Measurements from ENCODE around the gene DOCK10. TPM values are rescaled to one million over a fixed set of nuclear protein-coding genes. Genes with fewer than 3 reads are reported as not detected.
A peak's percentile ranks its signal among the peaks of the same experiment; 100 is the strongest.

DOCK10 gene
- total and polyA plus RNA-seq, 11 donors, result 0.31 to 28.6 (median 2.0) TPM

- H3K9me3 ChIP-seq, result no peaks in the 10 kb centered on the region
- no peak for DNase-seq
- H3K4me3 ChIP-seq, result no peak overlapping the region
- TF ChIP-seq CTCF (IDR thresholded peaks at IDR 0.05) (no peak), POLR2A (IDR thresholded peaks at IDR 0.05) (no peak)
- intact Hi-C loops (cut with DNase I), result no loop called here
- ATAC-seq, result no peak
- H3K4me1 ChIP-seq, result peaks cover 0 to 96% (median 0%) of the 10 kb centered on the region in 12 donors
- peaks cover 0 to 12% (median 0%) of the 10 kb centered on the region in 9 donors for H3K36me3 ChIP-seq
- H3K27me3 ChIP-seq, result no peaks in the 10 kb centered on the region
- WGBS, 4 donors, result 77 to 86% (median 81%) methylated on average over 3 of the region's 3 CpGs
- H3K27ac ChIP-seq, result peak overlapping the region in 1 of 12 donors; percentile 79
Measured at GRCh38 chr2:224925061-224925809, 117.0 kb downstream of the DOCK10 start.

- DNase-seq, result no peak
- Histone ChIP-seq H3K36me3 (peaks cover 0 to 10% (median 0%) of the 10 kb centered on the region in 9 donors), H3K4me3 (no peak overlapping the region), H3K27me3 (no peaks in the 10 kb centered on the region), H3K9me3 (no peaks in the 10 kb centered on the region), H3K27ac (peak overlapping the region in 1 of 12 donors; percentile 79), H3K4me1 (peaks cover 0 to 94% (median 0%) of the 10 kb centered on the region in 12 donors)
- no peak for ATAC-seq
- TF ChIP-seq CTCF (IDR thresholded peaks at IDR 0.05) (no peak), POLR2A (IDR thresholded peaks at IDR 0.05) (no peak)
- WGBS, 4 donors, result 77 to 84% (median 81%) methylated on average over 2 of the region's 2 CpGs
- intact Hi-C loops (cut with DNase I), result no loop called here
Measured at GRCh38 chr2:224924631-224925030, 117.6 kb downstream of the DOCK10 start.

GRCh38 chr2:224922142-224922727, 120.0 kb downstream of the DOCK10 start:
- peak overlapping the region in 1 of 12 donors; percentile 79 for H3K27ac ChIP-seq
- peaks cover 0 to 70% (median 0%) of the 10 kb centered on the region in 12 donors for H3K4me1 ChIP-seq
- TF ChIP-seq CTCF (IDR thresholded peaks at IDR 0.05) (no peak), POLR2A (IDR thresholded peaks at IDR 0.05) (no peak)
- WGBS, 4 donors, result 35 to 56% (median 43%) methylated on average over 2 of the region's 2 CpGs
- no peaks in the 10 kb centered on the region for H3K27me3 ChIP-seq
- DNase-seq (no peak), ATAC-seq (peak in 2 of 4 donors; percentile 53 to 57)
- H3K9me3 ChIP-seq, result no peaks in the 10 kb centered on the region
- H3K4me3 ChIP-seq, result no peak overlapping the region
- intact Hi-C loops (cut with DNase I), result no loop called here
- no peaks in the 10 kb centered on the region for H3K36me3 ChIP-seq

- Histone ChIP-seq H3K27ac (no peak overlapping the region), H3K4me3 (no peak overlapping the region), H3K4me1 (peaks cover 0 to 44% (median 0%) of the 10 kb centered on the region in 12 donors), H3K9me3 (no peaks in the 10 kb centered on the region), H3K36me3 (peaks cover 0 to 19% (median 0%) of the 10 kb centered on the region in 9 donors), H3K27me3 (no peaks in the 10 kb centered on the region)
- intact Hi-C loops (cut with DNase I), result no loop called here
- ATAC-seq (no peak), DNase-seq (no peak)
- TF ChIP-seq POLR2A (IDR thresholded peaks at IDR 0.05) (no peak), CTCF (IDR thresholded peaks at IDR 0.05) (no peak)
- 81 to 86% (median 83%) methylated on average over 8 of the region's 8 CpGs for WGBS, 4 donors
Measured at GRCh38 chr2:224919472-224920110, 122.7 kb downstream of the DOCK10 start.

Measured in heart left ventricle (tissue), 16 donors.